Hematopoietic multipotent progenitor cell (in vitro differentiated cells): ENCODE measurements around the gene FILIP1L. TPM values are rescaled to one million over a fixed set of nuclear protein-coding genes. Genes with fewer than 3 reads are reported as not detected.

Experiments
- DNase-seq, 3 donors: peaks; one replicate each; pipeline ENCODE4 v3.0.0-alpha.2; 2011 to 2015; ENCODE audit warnings: low read depth in 2 of 3, low spot score in 2 of 3
- total RNA-seq: library from RNA; depleted of rRNA; stranded (reverse); fragments of >200 nt; gene quantifications from one replicate; pipeline ENCODE4 v1.2.3, GENCODE V29; 2012

The FILIP1L gene
- total RNA-seq, 1 donor: 0.81 TPM

- DNase-seq: no peak
These were observed 11.0 kb upstream of the FILIP1L start for GRCh38 chr3:100125161-100125938.

DNA sequence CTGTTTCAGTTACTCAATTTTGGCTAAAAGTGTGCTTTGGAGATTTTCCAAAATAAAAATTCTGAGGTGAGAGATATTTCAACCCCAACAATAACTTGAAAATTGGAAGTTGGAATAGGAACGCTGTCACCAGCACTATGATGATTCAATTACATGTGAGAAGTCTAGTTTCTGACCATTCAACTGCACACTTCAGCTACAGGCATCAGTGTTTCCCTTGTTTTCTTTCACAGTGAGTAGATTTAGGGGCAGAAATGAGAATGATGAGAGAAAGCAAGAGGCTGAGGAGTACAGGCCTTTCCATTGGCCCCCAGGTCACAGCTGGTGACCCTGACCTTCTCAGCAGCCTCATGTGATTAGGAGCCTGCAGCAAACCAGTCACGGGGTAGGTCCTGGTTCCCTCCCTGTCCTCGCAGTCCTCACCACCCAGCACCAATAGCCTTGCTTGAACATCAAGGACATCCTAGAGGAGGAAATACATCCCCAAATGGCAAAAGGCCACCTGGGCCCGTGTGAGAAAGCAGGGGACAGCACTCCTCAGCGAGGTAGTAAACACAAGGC is 10.0 kb upstream of the FILIP1L start:
- DNase-seq: no peak

- no peak for DNase-seq
These were observed 8.8 kb upstream of the FILIP1L start for GRCh38 chr3:100123112-100123511.

GRCh38 chr3:100122321-100122720 is 8.0 kb upstream of the FILIP1L start:
- no peak for DNase-seq

GRCh38 chr3:100120693-100121092 is 6.4 kb upstream of the FILIP1L start:
- no peak for DNase-seq

- no peak for DNase-seq
These were observed 5.7 kb upstream of the FILIP1L start for GRCh38 chr3:100120012-100120411.

GRCh38 chr3:100117093-100117492 is 2.8 kb upstream of the FILIP1L start:
- DNase-seq: no peak

DNA sequence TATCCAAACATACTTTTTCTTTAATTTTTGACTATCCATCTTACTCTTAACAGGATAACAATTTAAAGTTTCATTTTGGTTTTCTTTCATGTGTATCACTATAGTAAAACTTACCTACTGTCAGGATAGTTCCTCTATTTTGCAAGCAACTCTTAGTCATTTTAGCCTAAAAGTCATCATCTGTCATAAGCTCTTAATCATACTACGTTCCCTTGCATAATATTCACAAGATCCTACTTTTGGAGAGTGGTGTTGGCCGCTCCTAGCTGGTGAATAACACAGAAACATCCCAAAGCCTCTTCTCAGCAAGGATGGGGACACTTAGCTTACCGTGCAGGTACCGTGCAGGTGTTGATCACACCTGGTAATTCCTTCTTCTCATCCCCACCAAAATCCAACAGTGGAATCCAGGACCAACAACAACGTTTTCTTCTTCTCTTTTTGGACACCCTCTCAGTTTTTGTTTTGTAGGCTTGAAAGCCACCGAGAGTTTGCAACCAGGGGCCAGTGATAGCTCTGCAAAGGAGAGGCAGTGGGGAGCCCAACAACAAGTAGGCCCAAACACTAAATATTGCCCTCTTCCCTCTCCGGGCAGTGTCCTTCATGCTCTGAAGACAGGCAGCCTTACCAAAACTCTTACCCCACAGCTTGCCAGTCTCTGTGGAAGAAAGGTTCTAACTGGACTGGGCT is 433 bp downstream of the FILIP1L start:
- DNase-seq: peak in 1 of 3 donors; percentile 4

DNA sequence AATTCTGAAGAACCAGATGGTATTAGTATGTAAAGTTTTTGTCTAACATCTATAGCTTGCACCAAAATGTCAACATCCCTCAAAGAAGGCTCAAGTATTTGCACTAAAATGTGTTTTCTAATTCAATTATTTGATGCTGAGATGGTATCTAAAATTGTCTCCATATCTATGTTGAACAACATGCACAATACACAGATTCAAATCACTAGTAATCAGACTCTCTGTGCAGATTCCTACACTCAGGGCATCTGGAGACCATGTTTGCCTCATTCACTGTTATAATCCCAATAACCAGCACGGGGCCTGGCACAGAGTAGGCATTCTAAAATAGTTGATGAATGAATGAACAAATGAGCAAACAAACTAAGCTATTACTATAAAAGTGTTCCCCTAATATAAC is 2.6 kb downstream of the FILIP1L start:
- no peak for DNase-seq

- DNase-seq: no peak
These were observed 4.1 kb downstream of the FILIP1L start for GRCh38 chr3:100110162-100110561.

- DNase-seq: no peak
These were observed 5.7 kb downstream of the FILIP1L start for GRCh38 chr3:100108464-100109079.

GRCh38 chr3:100107221-100107814 is 7.0 kb downstream of the FILIP1L start:
- DNase-seq: no peak

DNA sequence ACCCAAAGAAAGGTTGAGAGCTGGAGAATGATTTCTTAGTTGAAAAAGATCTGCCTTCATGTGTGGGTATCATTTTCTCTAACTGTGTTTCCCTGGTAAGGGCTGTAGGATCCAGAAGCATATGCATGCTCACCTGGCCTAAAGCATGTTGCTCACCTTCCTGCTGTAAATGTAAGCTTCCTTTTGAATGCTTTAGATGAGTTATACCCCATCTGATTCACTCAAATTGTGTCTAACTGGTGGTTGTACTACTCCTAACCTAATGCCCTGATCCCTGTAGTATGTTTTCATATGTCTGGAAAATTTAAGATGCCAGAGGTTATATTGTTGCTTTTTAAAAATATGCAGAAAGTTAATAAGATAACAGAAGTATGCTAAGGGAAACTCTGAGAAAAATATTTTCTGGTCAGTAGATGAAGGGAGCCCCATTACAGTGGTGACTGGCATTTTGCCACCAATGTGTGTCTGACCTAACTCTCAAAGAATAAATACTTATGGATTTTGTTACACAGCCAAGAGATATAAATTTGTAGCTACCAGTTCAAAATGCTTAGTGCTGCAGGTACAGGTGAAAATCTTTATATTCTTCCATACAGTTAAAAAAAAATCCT is 7.7 kb downstream of the FILIP1L start:
- DNase-seq: no peak

DNA sequence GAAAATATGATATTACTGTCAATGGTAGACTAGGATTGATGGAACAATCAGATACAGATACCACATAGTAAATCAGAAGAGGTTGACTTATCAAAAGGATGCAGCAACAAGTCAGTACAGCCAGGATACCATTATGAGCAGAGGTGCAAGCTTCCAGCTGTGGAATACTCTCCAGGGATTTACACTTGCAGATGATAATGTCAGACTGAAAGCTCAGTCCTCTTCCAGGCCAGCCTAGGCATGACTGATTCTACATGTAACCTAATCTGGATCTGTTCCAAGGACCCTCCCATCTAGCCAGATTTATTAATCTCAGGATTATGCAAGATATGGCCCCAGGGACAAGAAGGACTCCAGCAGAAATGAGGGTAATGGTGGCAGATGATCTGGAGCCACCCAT is 8.2 kb downstream of the FILIP1L start:
- DNase-seq: no peak

DNA sequence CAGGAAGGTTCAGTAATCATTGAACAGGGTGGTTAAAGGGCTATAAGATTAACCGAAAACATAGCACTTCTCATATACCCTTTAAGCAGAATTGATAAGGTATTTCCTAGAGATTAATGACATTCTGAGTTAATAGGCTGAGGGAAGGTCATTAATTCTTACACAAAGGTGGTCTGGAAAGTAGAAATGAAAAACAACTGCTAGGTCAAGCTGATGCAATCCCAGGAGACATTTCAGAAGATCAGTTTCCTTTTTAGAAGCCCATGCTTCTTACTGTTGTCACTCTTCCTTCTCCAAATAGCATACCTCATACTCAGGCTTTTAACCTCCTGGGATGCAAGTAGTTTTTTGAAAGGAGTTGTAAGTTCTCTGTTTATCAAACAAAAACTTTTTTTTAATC is 8.8 kb downstream of the FILIP1L start:
- no peak for DNase-seq

DNA sequence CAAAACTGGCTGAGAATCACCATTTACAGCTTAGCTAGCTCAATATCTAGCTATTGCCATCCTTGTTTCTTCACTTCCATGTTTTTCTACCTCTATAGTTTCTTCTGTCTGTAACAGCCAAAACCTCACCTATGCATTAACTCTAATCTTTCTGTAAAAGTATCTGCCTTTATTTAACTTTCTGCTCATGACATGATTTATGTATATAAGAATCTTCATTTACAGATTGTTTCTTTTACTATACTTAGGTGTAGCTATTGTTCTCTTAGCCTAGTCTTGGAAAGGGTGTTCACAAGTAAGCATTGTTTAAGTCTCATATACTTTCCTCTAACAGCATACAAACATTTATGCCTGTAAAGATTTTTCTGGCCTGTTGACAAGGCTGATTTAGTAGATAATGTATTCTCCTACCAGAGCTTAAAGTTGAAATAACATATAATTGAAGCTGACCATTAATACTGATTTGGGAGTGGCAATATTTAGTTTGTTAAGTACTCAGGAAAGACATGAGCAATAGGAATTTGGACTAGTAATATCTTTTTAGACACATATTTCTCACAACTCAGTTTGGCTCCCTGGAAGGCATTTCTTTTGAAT is 9.4 kb downstream of the FILIP1L start:
- no peak for DNase-seq

- DNase-seq: no peak
These were observed 9.9 kb downstream of the FILIP1L start for GRCh38 chr3:100104442-100104798.

- DNase-seq: no peak
These were observed 10.5 kb downstream of the FILIP1L start for GRCh38 chr3:100103558-100104441.

DNA sequence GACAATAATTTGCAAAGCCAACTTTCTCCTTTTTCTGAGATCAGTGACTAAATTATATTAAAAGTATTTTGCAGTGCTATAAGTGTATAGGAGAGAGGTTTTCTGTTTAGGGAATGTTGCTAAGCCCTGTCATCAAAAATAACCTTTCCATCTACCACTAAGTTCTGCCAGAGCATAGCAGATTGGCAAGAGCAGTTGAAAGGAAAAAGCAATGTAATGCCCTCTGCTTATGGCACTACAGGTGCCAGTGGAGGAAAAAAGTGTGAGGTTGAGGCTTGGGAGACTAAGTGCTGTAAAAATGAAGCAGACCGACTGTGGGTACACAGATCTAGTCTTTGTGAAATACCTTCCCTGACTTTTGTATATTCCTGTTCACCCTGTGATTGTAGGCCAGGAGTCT is 11.5 kb downstream of the FILIP1L start:
- no peak for DNase-seq
